Suppressor macrophage treated with lipopolysaccharide for 4 hours (primary cell): ENCODE data around the gene HERC6.
"Not testable (repeated sequence)": the region's sequence is repeated elsewhere in the genome, so short reads cannot be mapped to it uniquely, and the experiment has no call there.

Experiments
- DNase-seq: peaks from one replicate; pipeline ENCODE4 v3.0.0-alpha.2; 2020

The HERC6 gene

GRCh38 chr4:88378691-88379559 is at the start of gene HERC6:
Gene HERC6, plus strand, starts transcription at chr4:88378852. Its CDS starts 70 bp downstream, at chr4:88378922.
- peak; percentile 99 for DNase-seq

DNA sequence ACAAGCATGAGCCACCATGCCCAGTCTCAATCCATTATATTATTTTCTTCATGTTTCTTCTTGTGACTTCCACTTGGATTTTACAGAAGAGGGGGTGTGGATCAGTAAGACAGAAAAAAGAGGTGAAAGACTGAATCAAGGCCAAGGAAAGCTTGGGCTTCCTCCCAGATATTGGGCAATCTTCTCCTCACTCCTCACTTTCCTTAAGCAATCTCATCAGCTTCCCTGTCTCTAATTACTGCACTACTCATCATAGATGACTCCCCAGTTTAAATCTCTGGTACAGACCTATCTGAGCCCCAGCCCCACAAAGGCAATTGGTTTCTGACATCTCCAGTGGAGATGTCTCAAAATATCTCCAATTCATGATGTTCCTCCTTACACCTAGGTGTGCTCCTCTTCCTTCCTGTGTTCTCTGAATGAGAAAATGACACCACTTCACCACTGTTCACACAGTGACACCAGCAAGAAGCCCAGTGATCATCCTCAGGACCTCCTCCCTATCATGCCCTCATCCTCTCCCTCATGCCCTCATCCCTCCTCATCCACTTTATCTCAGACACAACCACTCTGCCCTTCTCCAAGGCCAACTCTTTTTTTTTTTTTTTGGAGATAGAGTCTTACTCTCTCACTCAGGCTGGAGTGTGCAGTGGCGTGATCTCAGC is 44.8 kb upstream of the HERC6 start:
- DNase-seq: peak; percentile 4

GRCh38 chr4:88335092-88335665 is 43.5 kb upstream of the HERC6 start:
- DNase-seq: no peak

DNA sequence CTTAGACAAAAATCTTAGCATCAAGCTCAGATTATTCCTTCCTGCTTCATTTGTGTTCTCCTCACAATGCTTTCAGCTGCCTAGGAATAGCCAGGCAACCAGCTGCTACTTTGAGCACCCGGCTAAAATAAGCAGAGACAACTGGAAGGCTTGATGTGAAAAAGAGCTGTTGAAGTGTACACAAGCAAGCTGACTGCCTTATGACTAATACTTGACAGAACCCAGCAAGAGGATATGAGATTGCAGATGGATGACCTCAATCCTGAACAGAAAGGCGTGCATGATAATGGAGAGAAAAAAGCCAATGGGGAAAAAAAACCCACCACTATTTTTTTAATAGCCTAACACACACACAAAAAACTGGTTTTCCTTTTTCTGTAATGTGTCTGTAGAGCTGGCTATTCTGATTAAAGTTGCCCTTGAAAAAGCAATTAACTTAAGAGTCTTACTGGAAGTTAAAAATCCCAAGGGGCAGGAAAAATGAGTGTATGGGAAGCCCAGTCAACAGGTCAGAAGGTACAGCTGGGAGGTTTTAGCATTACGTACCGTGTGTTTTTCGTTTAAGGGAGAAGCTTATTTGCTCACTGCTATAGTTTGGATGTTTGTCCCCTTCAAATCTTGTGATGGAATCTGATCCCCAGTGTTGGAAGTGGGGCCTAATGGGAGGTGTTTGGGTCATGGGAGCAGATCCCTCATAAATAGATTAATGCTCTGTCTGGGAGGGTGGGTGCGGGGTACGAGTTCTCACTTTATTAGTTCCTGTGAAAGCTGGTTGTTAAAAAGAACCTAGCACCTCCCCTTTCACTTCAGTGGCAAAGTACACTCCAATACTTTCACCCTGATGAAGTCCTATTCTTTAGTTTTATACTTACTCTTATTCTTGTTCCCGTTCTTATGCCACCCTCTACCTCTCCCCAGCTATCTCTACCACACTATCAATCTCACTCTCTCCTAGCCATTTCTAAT is 37.1 kb upstream of the HERC6 start:
- DNase-seq: peak; percentile 56

DNA sequence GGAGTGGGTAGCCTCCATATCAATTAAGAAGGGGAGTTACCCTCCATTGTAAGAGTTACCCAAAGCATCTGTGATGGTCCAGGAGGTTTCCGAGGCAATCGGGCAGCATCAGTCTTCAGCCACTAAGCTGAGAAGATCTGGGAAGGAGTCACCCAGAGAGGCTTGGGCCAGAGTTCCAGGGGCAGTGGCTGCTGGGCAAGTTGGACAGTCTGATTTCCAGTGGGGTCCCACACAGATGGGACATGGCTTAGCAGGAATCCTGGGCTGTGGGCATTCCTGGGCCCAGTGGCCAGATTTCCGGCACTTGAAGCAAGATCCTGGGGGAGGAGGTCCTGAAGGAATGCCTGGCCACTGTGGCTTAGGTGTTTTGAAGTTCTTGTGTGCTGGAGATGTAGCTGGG is 31.8 kb upstream of the HERC6 start:
- not testable (repeated sequence) for DNase-seq

GRCh38 chr4:88348761-88349160 is 29.9 kb upstream of the HERC6 start:
- DNase-seq: not testable (repeated sequence)

DNA sequence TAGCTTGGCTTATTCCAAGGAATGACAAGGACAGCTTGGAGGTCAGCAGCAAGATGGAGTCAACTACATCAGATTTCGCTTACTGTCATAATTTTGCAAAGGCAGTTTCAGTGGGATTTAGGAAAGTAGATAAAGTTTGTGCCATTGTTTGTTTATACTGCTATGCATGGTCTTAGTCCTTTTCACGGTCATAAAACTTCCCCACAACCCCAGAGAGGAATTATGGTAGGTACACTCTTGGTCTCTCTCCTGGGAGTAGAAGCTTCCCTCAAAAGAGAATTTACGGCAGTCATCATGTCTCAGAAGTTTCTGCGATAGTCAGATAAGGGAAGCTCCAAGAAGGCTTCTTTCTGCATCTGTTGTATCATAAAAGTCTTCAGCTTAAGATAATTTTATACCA is 27.9 kb upstream of the HERC6 start:
- no peak for DNase-seq

GRCh38 chr4:88352062-88352740 is 26.5 kb upstream of the HERC6 start:
- DNase-seq: no peak

DNA sequence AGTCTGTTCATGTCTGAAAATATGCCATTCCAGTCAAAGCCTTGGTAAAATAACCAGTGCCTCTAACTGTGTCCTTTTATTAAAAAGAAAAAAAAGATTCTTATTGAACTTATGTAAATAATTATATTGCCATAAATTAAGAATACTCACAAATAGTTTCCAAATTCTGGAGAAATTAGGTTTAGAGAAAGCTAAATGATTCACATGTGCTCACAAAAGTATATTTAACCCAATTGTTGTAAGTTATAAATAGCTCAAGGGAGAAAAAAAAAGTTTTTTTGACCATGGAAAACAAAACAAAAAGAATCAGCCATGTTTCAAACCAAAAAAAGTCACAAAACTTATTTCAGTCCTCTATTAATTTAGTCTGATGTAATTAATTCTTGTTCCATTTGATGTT is 25.3 kb upstream of the HERC6 start:
- no peak for DNase-seq

GRCh38 chr4:88356771-88357170 is 21.9 kb upstream of the HERC6 start:
- no peak for DNase-seq

GRCh38 chr4:88357262-88357661 is 21.4 kb upstream of the HERC6 start:
- no peak for DNase-seq

DNA sequence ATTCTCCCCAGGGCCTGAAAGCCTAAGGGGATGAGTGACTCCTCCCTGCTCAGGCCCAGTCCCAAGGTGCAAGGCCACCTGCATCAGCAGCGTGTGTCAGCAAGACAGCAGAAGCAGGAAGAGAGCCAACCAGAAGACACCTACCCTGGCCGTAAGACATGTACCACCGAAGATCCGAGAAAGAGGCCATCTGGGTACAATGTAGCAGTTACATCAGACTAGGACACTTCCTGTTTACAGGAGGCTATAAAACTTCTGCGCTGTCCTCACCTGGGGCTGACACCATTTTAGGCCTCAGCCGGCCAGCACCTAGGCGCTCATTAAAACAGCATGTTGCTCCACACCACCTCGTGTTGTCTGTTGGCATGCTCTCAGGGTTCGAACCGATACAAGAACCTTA is 19.1 kb upstream of the HERC6 start:
- DNase-seq: no peak

- no peak for DNase-seq
Measured at GRCh38 chr4:88360256-88360655, 18.4 kb upstream of the HERC6 start.

DNA sequence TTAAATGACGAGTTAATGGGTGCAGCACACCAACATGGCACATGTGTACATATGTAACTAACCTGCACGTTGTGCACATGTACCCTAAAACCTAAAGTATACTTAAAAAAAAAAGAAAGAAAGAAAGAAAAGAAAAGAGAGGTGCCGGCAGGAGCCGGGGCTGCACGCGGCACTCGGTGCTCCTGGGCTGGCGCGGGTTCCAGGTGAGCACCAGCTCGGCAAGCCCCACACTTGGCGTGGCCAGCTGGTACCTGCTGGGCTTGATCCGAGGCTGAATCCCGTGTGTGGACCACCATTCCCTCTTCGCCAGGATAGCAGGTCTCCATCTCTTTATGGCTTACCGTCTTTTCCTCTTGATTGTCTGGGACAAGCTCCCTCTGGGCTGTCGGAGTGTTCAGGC is 17.9 kb upstream of the HERC6 start:
- DNase-seq: no peak

DNA sequence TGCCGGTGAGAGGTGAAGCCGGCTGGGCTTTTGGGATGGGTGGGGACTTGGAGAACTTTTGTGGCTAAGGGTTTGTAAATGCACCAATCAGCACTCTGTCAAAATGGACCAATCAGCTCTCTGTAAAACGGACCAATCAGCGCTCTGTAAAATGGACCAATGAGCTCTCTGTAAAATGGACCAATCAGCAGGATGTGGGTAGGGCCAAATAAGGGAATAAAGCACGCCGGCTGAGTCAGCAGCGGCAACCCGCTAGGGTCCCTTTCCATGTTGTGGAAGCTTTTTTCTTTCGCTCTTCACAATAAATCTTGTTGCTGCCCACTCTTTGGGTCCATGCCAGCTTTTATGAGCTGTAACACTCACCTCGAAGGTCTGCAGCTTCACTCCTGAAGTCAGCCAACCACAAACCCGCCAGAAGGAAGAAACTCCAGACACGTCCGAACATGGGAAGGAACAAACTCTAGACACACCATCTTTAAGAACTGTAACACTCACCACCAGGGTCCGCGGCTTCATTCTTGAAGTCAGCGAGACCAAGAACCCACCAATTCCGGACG is 17.4 kb upstream of the HERC6 start:
- not testable (repeated sequence) for DNase-seq

- DNase-seq: peak; percentile 25
Measured at GRCh38 chr4:88366460-88366859, 12.2 kb upstream of the HERC6 start.

GRCh38 chr4:88367826-88368225 is 10.8 kb upstream of the HERC6 start:
- no peak for DNase-seq

GRCh38 chr4:88369180-88369812 is 9.4 kb upstream of the HERC6 start:
- peak; percentile 73 for DNase-seq

GRCh38 chr4:88381123-88381522 is 2.5 kb downstream of the HERC6 start:
- peak; percentile 65 for DNase-seq

DNA sequence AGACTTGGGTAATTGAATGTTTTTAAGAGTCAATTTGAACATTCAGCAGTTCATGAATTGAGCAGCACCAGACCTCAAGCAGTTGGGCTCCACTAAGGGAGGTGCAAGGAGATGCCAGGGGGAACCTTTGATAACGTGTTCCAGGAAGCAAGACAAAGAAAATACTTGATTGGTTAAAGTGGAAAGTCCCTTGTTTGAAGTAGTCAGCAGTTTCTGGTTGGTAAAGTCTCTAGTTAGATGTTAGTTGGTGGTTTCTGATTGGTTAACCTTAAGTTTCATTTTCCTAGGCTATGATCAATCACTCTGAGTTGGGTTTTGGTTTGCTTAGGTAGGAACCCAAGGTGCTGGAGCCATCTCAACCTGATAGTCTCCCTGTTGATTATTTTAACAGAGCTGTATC is 4.0 kb downstream of the HERC6 start:
- DNase-seq: peak; percentile 93

- no peak for DNase-seq
Measured at GRCh38 chr4:88390128-88390527, 11.5 kb downstream of the HERC6 start.
